COLO668 (cell line): Measurements from ENCODE around the gene ERC1.
"Not testable (repeated sequence)": the region's sequence is repeated elsewhere in the genome, so short reads cannot be mapped to it uniquely, and the experiment has no call there.

Experiments
- DNase-seq: peaks from one replicate; lab custom pipeline; 2025; ENCODE audit not compliant: unreplicated experiment; lab: John Stamatoyannopoulos, UW

Gene ERC1

GRCh38 chr12:1344245-1344644 lies 353.2 kb downstream of the ERC1 start:
- DNase-seq, result no peak

GRCh38 chr12:1346126-1346525 lies 355.1 kb downstream of the ERC1 start:
- no peak for DNase-seq

- DNase-seq, result no peak
Measured at GRCh38 chr12:1347294-1347693, 356.3 kb downstream of the ERC1 start.

GRCh38 chr12:1348606-1349005 lies 357.6 kb downstream of the ERC1 start:
- DNase-seq, result no peak

- no peak for DNase-seq
Measured at GRCh38 chr12:1350055-1350933, 359.3 kb downstream of the ERC1 start.

GRCh38 chr12:1350934-1351240 lies 359.9 kb downstream of the ERC1 start:
- no peak for DNase-seq

GRCh38 chr12:1351926-1352325 lies 360.9 kb downstream of the ERC1 start:
- DNase-seq, result no peak

GRCh38 chr12:1353451-1353850 lies 362.4 kb downstream of the ERC1 start:
- DNase-seq, result no peak

GRCh38 chr12:1355396-1355795 lies 364.4 kb downstream of the ERC1 start:
- DNase-seq, result no peak

GRCh38 chr12:1355871-1356270 lies 364.8 kb downstream of the ERC1 start:
- DNase-seq, result not testable (repeated sequence)

GRCh38 chr12:1356285-1356684 lies 365.3 kb downstream of the ERC1 start:
- no peak for DNase-seq

GRCh38 chr12:1357171-1357570 lies 366.1 kb downstream of the ERC1 start:
- no peak for DNase-seq

GRCh38 chr12:1357711-1358110 lies 366.7 kb downstream of the ERC1 start:
- no peak for DNase-seq

- no peak for DNase-seq
Measured at GRCh38 chr12:1360441-1361210, 369.6 kb downstream of the ERC1 start.

- no peak for DNase-seq
Measured at GRCh38 chr12:1362143-1362662, 371.2 kb downstream of the ERC1 start.

- DNase-seq, result no peak
Measured at GRCh38 chr12:1365703-1366102, 374.7 kb downstream of the ERC1 start.

- no peak for DNase-seq
Measured at GRCh38 chr12:1367331-1368291, 376.6 kb downstream of the ERC1 start.

GRCh38 chr12:1369460-1369859 lies 378.4 kb downstream of the ERC1 start:
- DNase-seq, result no peak

- DNase-seq, result no peak
Measured at GRCh38 chr12:1369938-1370500, 379.0 kb downstream of the ERC1 start.

- no peak for DNase-seq
Measured at GRCh38 chr12:1373901-1374735, 383.1 kb downstream of the ERC1 start.
